Central memory CD8-positive, alpha-beta T cell (primary cell): ENCODE data around the gene IRAK4.

Experiments
- ATAC-seq: fragments of 150-1000 bp; cut with Tn5 transposase; replicated peaks from 2 replicates; pipeline ENCODE4 v1.10.0; 2022; ENCODE audit warnings: mild to moderate bottlenecking, moderate FRiP score, moderate number of reproducible peaks; ENCODE audit not compliant: poor library complexity, severe bottlenecking; ENCODE audit errors: extremely low read depth
- DNase-seq, 2 donors: peaks; one replicate each; pipeline ENCODE4 v3.0.0; 2021; ENCODE audit warnings: low spot score in 2 of 2
- H3K27ac Mint-ChIP-seq: one replicate; pipeline ENCODE4 v1.8.0; 2022; ENCODE audit warnings: low read depth, mild to moderate bottlenecking, moderate library complexity, mixed read lengths
- H3K27me3 Mint-ChIP-seq: one replicate; pipeline ENCODE4 v1.8.0; 2022; ENCODE audit warnings: mixed read lengths
- H3K36me3 Mint-ChIP-seq: one replicate; pipeline ENCODE4 v1.8.0; 2022; ENCODE audit warnings: mild to moderate bottlenecking, moderate library complexity, mixed read lengths; ENCODE audit not compliant: insufficient read depth
- H3K4me1 Mint-ChIP-seq: one replicate; pipeline ENCODE4 v1.8.0; 2022; ENCODE audit warnings: mixed read lengths
- H3K4me3 Mint-ChIP-seq: one replicate; pipeline ENCODE4 v1.8.0; 2022; ENCODE audit warnings: mild to moderate bottlenecking, moderate library complexity, mixed read lengths
- H3K9me3 Mint-ChIP-seq: one replicate; pipeline ENCODE4 v1.8.0; 2022; ENCODE audit warnings: mixed read lengths

The IRAK4 gene

DNA sequence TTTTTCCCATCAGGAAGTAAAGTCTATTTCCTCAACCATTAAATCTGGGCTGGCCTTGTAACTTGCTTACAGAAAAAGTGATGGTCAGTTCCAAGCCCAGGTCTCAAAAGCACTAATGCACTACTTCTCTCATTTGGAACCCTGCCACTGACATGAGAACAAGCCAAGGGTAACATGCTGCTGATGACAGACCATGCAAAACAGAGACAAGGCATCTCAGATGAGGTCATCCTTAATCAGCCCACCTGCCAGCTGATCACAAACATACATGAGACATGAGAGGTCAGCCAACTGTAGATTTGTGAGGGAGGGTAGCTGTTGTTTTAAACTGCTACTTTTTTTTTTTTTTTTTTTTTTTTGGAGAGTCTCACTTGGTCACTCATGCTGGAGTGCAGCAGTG, 31.2 kb downstream of the IRAK4 start:
- H3K4me3 Mint-ChIP-seq: no peak overlapping the region
- H3K36me3 Mint-ChIP-seq: peaks cover 24% of the 10 kb centered on the region
- no peak for DNase-seq
- no peaks in the 10 kb centered on the region for H3K4me1 Mint-ChIP-seq
- no peak for ATAC-seq
- peak overlapping the region; percentile 13 for H3K27ac Mint-ChIP-seq
- no peaks in the 10 kb centered on the region for H3K27me3 Mint-ChIP-seq
- no peaks in the 10 kb centered on the region for H3K9me3 Mint-ChIP-seq

DNA sequence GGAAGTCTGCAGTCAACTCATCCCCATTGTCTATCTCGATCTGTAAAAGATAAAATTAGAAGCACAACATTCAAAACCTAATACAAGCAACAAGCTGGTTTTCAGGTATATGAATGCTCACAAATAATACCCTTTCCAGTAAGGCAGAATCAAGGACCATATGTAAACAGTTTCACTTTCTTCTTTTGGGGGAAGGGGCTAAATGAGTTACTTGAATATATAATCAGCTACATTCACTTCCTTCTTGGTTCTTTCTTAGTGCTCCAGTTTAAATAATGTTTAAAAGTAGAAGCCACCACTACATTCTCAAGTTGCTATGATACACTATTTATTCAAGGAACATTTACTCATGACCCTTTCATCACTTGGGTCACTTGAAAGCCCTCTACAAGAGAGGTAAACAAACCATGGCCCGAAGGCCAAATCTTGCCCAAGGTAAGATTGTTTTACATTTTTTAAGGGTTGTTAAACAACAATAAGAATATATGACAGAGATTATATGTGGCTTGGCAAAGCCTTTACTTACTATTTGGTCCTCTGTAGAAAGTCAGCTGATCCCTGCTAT, 37.0 kb downstream of the IRAK4 start:
- H3K27me3 Mint-ChIP-seq: no peaks in the 10 kb centered on the region
- H3K9me3 Mint-ChIP-seq: no peaks in the 10 kb centered on the region
- no peak overlapping the region for H3K27ac Mint-ChIP-seq
- peaks cover 41% of the 10 kb centered on the region for H3K36me3 Mint-ChIP-seq
- H3K4me1 Mint-ChIP-seq: no peaks in the 10 kb centered on the region
- ATAC-seq (no peak), DNase-seq (no peak)
- no peak overlapping the region for H3K4me3 Mint-ChIP-seq

DNA sequence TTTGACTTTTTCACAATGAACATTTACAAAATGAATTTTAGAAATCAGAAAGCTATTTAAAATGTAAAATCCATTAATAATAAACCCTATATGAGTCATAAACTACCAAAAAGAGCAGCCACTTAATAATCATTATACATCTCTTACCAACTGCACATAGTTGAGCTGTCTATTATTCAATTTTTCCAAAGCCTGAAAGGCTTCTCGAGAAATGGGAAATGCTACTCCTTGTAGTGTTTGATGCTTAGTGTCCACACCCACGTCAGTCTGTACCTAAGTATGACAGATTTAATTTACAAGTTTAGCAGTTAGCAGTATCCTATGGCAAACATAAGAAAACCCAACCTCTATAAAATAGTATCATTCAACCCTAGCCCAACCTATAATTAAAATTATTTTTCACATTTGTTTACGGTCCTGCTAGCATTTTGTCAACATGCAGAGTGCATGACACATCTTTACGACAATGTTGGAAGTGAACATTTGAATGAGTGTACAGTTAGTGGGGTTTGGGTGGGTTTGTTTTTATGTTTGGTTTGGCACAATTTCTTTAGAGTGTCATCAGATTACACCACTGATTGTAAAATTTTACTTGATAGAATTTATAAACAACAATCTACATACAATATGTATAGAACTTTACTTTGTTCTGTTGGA, 38.9 kb downstream of the IRAK4 start:
- H3K4me1 Mint-ChIP-seq: no peaks in the 10 kb centered on the region
- peaks cover 49% of the 10 kb centered on the region for H3K36me3 Mint-ChIP-seq
- H3K27ac Mint-ChIP-seq: no peak overlapping the region
- H3K4me3 Mint-ChIP-seq: no peak overlapping the region
- ATAC-seq: no peak
- no peak for DNase-seq
- no peaks in the 10 kb centered on the region for H3K27me3 Mint-ChIP-seq
- no peaks in the 10 kb centered on the region for H3K9me3 Mint-ChIP-seq

DNA sequence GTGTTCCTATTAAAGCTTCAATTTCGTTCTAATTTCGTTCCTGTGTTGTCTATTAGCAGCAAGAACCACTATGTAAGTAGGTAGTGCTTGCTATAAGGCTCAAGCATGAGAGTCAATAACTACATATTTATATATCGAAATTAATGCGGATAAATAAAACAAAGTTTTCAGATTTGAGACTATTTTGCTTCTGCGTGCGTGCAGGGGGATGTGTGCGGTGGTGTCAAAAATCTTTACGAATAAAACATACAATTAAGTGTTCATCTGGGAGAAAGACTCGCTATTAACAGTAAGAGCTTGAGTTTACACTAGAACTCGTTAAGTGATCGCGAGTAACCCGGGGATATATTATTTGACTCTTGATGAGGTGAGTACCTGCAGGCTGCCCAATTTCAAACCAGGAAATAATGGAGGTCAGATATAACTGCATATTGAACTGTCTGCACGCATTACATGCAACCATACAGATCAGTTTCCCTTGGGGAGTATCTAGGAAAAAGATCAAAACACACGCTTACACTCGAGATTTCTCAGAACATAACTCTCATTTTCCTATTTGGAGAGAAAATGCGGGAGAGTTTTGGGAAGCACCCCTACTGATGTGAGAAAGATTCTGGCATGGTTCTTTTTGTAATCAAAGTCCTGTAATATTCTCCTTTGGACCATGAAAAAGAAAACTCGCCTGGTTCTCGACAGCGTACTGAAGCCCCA, 46.6 kb downstream of the IRAK4 start:
- Mint-ChIP-seq H3K9me3 (no peaks in the 10 kb centered on the region), H3K4me3 (peak overlapping the region; percentile 96), H3K4me1 (peaks cover 30% of the 10 kb centered on the region), H3K36me3 (peaks cover 31% of the 10 kb centered on the region), H3K27me3 (no peaks in the 10 kb centered on the region), H3K27ac (peak overlapping the region; percentile 100)
- no peak for DNase-seq
- peak; percentile 42 for ATAC-seq

DNA sequence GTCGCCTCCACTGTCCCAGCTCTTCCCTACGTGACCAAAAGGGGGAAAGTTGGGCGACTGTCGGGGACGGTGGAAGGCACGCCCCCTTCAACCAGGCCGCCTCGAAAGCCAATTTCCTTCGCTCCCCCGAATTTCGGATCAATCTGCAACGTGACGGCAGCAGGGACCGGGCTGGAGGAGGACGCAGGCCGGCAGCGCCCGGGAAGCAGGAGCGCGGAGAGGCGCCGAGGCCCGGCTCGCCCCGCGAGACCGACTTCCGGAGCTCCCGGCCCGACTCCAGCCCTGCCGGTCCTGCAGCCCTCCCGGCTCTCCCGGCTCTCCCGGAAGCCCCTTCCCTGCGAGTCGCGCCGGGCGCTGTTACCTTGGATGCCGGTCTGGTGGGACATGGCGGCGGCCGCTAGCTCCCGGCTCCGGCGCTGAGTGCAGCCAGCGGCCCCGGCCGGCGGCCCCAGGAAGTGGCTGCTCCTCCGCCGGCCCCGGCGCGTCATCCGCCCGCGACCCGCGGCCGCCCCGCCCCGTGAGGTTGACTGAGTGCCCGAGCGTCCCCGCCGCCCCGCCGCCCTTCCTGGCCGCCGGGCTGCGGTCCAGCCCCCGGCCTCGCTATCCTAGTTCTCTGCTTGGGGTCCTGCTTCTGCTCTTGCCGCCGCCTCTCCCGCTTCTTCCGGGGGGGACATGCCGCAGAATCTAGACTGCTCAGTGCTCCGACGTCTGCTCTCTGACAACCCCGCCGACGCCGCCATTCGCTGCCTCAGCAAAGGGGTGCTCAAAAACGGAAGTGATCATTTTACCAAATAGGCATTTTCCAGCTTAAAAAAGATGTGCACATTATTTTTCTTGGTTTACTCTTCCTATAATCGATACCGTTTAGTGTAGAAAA, 47.3 kb downstream of the IRAK4 start, which contains the start of gene TWF1:
TWF1 (minus strand) TSS at position 458 of the 877 bp plus-strand sequence; CDS start at position 386, 72 bp downstream.
- ATAC-seq (peak; percentile 85), DNase-seq (peak; percentile 75 to 79)
- peaks cover 30% of the 10 kb centered on the region for H3K4me1 Mint-ChIP-seq
- H3K27ac Mint-ChIP-seq: peak within 1 kb of the TSS; percentile 100
- peak within 1 kb of the TSS; percentile 96 for H3K4me3 Mint-ChIP-seq
- no peaks in the 10 kb centered on the region for H3K9me3 Mint-ChIP-seq
- peaks cover 23% of the 10 kb centered on the region for H3K36me3 Mint-ChIP-seq
- no peaks in the 10 kb centered on the region for H3K27me3 Mint-ChIP-seq

DNA sequence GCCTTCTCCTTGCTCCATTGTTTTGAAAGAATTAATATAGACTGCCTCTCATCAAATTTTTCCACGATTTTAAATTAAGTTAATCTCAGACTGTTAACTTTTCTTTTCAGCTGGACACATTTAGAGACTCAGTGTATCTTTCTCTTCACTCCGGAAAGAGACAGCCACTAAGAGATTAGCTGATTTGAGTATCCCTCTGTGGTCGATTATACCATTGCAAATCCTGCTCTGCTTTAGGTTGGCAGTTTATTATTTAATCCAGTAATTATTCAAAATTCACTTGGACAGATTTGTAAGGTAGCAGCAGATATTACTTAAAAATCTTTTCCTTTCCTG, 48.0 kb downstream of the IRAK4 start:
- ATAC-seq (no peak), DNase-seq (no peak)
- Mint-ChIP-seq H3K27ac (peak overlapping the region; percentile 100), H3K36me3 (peaks cover 22% of the 10 kb centered on the region), H3K27me3 (no peaks in the 10 kb centered on the region), H3K4me3 (peak overlapping the region; percentile 96), H3K4me1 (peaks cover 30% of the 10 kb centered on the region), H3K9me3 (no peaks in the 10 kb centered on the region)

DNA sequence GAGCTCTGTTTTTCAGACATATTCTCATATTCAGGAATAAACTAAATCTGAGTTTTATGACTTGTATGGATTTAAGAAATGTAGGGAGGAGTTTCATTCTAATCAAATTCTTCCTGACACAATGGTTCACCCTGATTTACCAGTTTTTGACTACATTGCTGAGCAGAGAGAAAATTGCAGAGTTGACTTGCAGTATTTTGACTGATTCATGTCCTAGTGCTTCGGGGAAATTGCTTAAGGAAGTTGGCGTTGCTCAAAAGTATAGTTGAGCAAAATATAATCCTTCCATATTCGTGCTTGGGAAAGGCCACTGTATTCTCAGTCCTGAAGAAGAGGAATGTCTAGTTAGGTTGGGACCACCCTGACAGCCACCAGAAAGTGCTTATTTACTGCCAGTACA, 48.6 kb downstream of the IRAK4 start:
- no peak for ATAC-seq

DNA sequence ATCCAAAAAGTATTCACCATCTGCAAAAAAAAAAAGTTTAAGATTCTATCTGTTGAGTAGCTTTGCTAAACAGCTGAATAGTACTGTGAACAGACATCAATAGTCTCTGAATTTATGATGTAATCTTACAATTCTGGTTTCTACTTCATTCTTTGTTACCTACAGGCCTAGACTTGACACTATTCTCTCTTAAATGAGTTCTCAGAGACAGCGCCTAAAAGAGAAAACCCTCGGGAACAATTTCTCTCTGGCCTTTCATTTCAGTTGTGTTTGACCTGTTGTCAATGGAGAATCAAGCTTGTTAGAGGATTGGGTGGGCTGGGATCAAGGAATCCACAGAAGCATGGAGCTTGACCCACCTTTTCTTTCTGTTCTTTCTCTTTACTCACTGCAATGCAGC, 53.3 kb downstream of the IRAK4 start:
- Mint-ChIP-seq H3K4me3 (no peak overlapping the region), H3K36me3 (no peaks in the 10 kb centered on the region), H3K27ac (no peak overlapping the region), H3K4me1 (peaks cover 2% of the 10 kb centered on the region), H3K27me3 (peaks cover 9% of the 10 kb centered on the region), H3K9me3 (no peaks in the 10 kb centered on the region)
- no peak for ATAC-seq
- no peak for DNase-seq

More for the DNA sequence above, 48.6 kb downstream of the IRAK4 start:
- DNase-seq: no peak
- Mint-ChIP-seq H3K9me3 (no peaks in the 10 kb centered on the region), H3K4me1 (peaks cover 30% of the 10 kb centered on the region), H3K27me3 (no peaks in the 10 kb centered on the region), H3K27ac (peak overlapping the region; percentile 100), H3K4me3 (peak overlapping the region; percentile 96), H3K36me3 (peaks cover 18% of the 10 kb centered on the region)

DNA sequence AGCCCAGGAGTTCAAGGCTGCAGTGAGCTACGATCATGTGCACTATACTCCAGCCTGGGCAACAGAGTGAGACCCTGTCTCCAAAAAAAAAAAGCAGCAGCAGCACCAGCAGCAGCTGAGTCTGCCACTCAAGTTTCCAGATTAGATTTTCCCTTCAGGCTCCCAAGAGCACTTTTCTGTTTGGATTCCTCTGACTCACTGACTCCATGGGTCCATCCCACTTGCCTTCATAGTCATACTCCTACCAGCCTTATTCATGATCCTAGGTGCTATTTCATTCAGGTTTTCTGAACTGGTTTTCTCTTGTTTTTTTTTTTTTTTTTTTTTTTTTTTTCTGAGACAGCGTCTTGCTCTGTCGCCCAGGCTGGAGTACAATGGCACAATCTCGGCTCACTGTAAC, 54.2 kb downstream of the IRAK4 start:
- H3K9me3 Mint-ChIP-seq: no peaks in the 10 kb centered on the region
- DNase-seq (no peak), ATAC-seq (no peak)
- H3K27me3 Mint-ChIP-seq: peaks cover 9% of the 10 kb centered on the region
- H3K36me3 Mint-ChIP-seq: no peaks in the 10 kb centered on the region
- no peak overlapping the region for H3K27ac Mint-ChIP-seq
- no peak overlapping the region for H3K4me3 Mint-ChIP-seq
- no peaks in the 10 kb centered on the region for H3K4me1 Mint-ChIP-seq

DNA sequence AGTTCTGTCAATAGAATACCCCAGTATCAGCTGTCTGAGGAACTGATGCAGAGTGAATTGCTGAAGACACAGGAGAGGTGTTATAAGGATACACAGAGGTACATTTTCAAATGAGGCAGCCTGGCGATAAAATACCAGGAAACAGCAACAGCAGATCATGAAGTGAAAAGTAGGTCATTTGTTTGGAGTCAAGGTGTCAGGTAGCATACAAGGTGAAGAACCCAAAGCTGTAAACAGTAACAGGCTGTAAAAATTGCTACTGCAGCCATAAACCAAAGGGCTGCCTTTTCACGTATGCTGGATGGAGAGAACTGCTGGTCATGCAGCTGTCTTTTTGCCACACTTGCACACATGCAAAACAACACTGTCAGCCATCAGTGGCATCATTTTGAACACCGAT, 56.7 kb downstream of the IRAK4 start:
- DNase-seq (no peak), ATAC-seq (no peak)
- peaks cover 9% of the 10 kb centered on the region for H3K27me3 Mint-ChIP-seq
- H3K36me3 Mint-ChIP-seq: no peaks in the 10 kb centered on the region
- H3K4me1 Mint-ChIP-seq: no peaks in the 10 kb centered on the region
- H3K4me3 Mint-ChIP-seq: no peak overlapping the region
- H3K27ac Mint-ChIP-seq: no peak overlapping the region
- no peaks in the 10 kb centered on the region for H3K9me3 Mint-ChIP-seq

DNA sequence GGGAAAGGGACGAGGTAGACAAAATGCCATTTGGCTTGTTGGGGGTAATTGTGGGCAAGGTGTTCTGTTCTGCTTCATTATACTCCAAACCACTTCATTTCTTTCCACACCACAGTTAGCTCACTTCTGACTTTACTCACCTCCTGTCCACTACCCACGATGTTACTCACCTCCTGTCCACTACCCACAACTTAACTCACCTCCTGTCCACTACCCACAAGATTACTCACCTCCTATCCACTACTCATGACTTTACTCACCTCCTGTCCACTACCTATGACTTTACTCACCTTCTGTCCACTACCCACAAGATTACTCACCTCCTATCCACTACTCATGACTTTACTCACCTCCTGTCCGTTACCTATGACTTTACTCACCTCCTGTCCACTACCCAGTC, 57.4 kb downstream of the IRAK4 start:
- DNase-seq (no peak), ATAC-seq (no peak)
- no peaks in the 10 kb centered on the region for H3K9me3 Mint-ChIP-seq
- H3K4me3 Mint-ChIP-seq: no peak overlapping the region
- H3K4me1 Mint-ChIP-seq: no peaks in the 10 kb centered on the region
- no peak overlapping the region for H3K27ac Mint-ChIP-seq
- peaks cover 9% of the 10 kb centered on the region for H3K27me3 Mint-ChIP-seq
- no peaks in the 10 kb centered on the region for H3K36me3 Mint-ChIP-seq

DNA sequence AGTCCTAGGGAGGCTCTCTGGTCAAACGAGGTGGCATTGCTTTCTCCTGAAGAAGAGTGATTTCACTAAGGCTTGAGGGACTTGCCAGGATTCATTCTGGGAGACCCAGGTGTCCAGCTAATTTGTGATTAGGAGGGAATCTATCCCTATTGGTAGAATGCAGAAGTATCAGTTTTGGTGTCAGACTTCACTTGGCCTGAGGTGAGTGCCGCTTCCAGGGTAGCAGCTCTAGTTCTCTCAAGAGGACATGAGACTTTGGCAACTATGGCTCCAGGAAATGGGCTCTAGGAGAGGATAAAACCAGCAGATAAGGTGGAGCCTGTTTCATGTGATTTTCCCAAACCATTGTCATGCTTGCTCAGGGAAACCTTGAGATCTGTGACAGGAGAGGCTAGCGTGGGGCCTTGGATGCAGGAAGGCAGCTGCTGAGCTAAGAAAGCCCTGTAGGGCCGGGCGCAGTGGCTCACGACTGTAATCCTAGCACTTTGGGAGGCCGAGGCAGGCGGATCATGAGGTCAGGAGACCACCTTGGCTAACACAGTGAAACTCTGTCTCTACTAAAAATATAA, 65.5 kb downstream of the IRAK4 start:
- Mint-ChIP-seq H3K36me3 (no peaks in the 10 kb centered on the region), H3K4me1 (no peaks in the 10 kb centered on the region), H3K27ac (no peak overlapping the region)

More for the DNA sequence above, 65.5 kb downstream of the IRAK4 start:
- ATAC-seq: no peak
- no peaks in the 10 kb centered on the region for H3K27me3 Mint-ChIP-seq
- H3K4me3 Mint-ChIP-seq: no peak overlapping the region
- H3K9me3 Mint-ChIP-seq: no peaks in the 10 kb centered on the region
- DNase-seq: no peak
